ENCODE measurements around the gene UBE2G2.

DNA sequence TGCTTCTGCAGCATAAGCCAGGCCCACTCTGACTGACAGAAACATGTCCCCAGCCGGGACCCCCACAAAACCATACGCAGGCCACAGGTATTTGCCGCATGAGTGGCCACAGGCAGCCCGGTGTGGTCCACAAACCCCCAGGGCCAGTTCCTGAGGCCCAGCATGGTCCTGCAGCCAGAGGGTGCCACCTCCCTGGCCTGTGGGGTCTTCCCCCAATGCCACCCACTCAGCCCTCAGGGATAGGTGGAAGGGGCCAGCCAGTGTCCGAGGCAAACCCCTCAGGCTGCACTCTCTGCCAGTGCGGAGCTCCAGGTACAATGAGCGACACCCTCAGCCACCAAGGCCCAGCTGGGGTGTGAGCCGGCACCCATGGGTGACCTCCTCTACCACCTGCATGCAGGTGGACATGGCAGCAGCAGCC lies 43.5 kb downstream of the UBE2G2 start:
- TF ChIP-seq POLR2A (IDR thresholded peaks at IDR 0.05) = no peak
- TF ChIP-seq, protein P1, sequence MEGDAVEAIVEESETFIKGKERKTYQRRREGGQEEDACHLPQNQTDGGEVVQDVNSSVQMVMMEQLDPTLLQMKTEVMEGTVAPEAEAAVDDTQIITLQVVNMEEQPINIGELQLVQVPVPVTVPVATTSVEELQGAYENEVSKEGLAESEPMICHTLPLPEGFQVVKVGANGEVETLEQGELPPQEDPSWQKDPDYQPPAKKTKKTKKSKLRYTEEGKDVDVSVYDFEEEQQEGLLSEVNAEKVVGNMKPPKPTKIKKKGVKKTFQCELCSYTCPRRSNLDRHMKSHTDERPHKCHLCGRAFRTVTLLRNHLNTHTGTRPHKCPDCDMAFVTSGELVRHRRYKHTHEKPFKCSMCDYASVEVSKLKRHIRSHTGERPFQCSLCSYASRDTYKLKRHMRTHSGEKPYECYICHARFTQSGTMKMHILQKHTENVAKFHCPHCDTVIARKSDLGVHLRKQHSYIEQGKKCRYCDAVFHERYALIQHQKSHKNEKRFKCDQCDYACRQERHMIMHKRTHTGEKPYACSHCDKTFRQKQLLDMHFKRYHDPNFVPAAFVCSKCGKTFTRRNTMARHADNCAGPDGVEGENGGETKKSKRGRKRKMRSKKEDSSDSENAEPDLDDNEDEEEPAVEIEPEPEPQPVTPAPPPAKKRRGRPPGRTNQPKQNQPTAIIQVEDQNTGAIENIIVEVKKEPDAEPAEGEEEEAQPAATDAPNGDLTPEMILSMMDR (IDR thresholded peaks at IDR 0.05) = no peak
